GM19468 (cell line): Measurements from ENCODE around the gene PCYT1B.

Experiments
- ATAC-seq: cut with Tn5 transposase; IDR thresholded peaks from one replicate; pipeline ENCODE4 v1.9.1; 2021; ENCODE audit warnings: mild to moderate bottlenecking, moderate library complexity, moderate number of reproducible peaks; ENCODE audit not compliant: unreplicated experiment; ENCODE audit errors: extremely low read depth

The PCYT1B gene

DNA sequence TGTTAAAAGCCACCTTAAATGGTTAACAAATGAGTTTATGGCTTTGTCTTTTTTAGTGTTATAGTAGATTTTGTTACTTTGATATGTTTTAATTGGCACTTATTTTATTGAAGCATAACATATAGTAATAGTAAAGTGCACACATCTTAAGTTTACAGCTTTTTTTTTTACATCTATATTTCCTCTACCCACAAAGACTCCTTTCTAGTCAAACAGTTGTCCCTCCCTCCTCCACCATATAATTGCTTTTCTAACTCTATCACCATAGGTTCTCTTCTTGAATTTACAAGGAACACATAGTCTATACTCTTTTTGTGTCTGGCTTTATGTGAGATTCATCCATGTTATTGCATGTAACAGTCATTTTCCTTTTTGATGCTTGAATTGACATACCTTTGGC, 110.6 kb downstream of the PCYT1B start:
- ATAC-seq: no peak

DNA sequence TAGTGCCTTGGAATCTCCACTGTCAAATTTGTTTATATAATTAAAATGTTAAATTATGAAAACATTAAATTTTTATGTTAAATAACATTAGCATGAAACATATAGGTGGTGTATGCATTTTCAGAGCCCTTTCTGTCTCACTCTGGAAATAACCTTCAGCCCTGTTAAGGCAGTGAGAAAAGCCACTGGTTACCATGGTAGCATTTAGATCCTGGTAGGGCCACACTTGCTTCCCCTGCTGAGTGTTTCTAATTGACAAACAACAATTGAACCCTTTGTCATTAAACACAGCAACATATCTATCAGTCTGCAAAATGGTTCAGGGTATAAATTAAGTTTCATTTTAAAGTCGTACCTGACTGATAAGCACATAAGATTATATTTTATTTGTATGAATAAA, 118.5 kb downstream of the PCYT1B start:
- no peak for ATAC-seq

DNA sequence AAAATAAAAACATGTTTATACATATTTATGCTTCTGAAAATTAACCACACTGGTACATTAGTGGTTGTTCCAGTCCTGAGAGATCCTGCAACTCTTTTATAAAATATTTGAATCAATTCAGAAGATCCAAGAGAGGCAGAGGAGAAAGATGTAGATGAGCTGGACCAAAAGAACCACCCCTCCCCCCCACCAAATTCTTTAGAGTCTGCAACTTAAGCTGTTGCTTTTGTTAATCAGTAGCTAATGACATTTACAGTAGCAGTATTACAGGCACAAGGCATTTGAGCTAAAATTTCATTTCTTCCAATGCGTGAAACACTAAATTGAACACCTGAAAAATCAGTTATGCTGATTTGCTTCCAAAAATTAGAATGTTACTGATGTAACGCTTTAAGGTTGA, 120.5 kb downstream of the PCYT1B start:
- no peak for ATAC-seq

DNA sequence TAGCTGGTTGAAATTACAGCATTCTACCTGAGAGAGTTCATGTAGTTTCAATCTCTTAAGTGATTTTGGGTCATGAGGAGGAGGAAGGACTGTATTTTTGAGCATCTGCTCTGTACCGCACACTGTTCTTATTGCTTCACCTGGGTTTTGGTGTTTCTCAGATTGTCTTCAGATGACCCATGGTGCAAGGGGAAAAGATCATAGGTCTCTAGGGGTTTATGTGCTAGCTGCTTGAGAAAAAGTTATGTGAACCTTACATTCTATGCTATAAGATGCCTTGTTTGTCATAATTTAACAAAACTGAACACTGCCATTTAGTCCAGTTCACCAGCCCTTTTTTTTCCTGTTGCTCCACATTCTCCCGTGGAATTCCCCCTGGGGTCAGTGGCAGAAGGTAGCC, 121.7 kb downstream of the PCYT1B start:
- no peak for ATAC-seq

DNA sequence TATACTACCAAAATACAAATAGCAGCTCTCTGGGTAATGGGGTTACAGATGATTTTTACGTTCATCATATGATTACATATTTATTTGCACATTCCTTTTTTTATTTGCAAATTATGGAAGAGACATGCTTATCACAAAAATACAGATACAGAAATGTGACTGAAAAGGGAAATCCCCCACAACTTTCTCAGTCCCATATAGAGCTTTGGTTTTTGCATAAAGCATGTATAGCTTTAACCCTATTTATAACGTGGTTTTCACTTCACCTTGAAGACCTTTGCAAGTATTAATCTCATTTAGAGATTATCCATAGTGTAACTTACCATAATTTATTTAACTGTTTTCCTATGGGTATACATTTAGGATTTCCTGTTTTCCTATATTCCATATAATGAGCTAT, 126.7 kb downstream of the PCYT1B start:
- ATAC-seq: no peak

DNA sequence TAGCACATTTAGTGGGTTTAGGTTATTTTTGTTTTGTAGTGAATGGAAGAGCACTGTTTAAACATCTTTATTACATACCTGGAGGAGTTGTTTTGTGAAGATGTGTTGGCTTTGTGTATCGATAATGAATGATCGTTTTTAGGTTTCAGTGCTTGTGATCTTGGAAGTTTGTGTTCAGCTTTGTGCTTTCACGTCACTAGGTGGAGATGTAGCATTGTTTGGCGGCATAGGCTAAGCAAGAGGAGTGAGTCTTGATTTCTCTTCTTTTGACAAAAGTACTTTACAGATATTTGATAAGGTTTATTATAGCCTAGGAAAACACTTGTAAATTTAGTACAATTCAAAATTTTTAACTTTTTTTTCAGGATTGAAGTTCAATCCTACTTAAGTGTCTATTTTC, 131.7 kb downstream of the PCYT1B start:
- ATAC-seq: no peak

DNA sequence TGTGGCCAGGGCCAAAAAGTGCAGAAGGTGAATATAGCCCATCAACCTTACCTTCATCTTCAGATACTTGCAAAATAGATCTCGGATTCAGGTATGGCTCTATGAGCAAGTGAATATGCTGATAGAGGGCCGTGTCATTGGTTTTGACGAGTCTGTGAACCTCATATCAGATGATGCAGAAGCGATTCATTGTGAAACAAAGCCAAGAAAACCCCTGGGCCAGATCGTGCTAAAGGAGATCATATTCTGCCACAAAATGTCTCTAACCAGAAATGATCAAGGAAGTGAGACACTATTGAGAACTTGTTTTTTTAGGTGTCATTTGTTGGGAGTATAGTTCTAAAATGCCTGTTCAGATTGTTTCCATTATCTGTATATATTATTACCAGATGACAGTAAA, 133.7 kb downstream of the PCYT1B start:
- ATAC-seq: peak; percentile 95

DNA sequence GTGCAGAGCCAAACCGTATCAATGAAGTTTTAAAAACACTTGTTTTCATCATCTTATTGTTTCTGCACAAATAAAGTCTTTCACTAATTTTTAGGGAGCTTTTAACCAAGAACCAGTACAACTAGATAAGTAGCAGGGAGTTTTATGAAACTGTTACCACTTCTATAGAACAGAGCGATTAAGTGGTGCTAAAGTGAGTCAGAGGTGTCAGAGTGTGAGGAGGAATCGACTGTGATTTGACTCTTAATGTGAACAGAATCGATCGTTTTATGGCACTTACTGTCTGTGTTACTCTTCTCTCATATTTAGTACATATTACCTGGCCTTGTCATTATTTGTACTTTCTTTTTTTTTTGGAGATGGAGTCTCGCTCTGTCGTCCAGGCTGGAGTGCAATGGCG, 138.8 kb downstream of the PCYT1B start:
- no peak for ATAC-seq
